NT2/D1 (cell line): ENCODE results near the gene ZNF205.

Experiments
- SUZ12 ChIP-seq: IDR thresholded peaks from 2 replicates; pipeline ENCODE4 v1.6.1; 2011; ENCODE audit not compliant: insufficient read length, insufficient read depth; ENCODE audit errors: extremely low read depth
- YY1 ChIP-seq: IDR thresholded peaks from 2 replicates; pipeline ENCODE4 v1.6.1; 2011; ENCODE audit not compliant: insufficient read length, insufficient read depth
- ZNF274 ChIP-seq: IDR thresholded peaks from 2 replicates; pipeline ENCODE4 v1.6.1; 2011; ENCODE audit warnings: mild to moderate bottlenecking, low read depth, low read length

GRCh38 chr16:3063625-3064386, 48.6 kb upstream of the ZNF205 start:
- TF ChIP-seq YY1 (no peak), SUZ12 (no peak), ZNF274 (no peak)
